GM12801 (cell line): Measurements from ENCODE around the gene HNRNPD.

Source experiments
- CTCF ChIP-seq: IDR thresholded peaks from one replicate; pipeline ENCODE4 v1.5.1; 2011; ENCODE audit warnings: control low read depth; ENCODE audit not compliant: insufficient read length; ENCODE audit errors: extremely low read depth

The HNRNPD gene

GRCh38 chr4:82373816-82374625 is at the start of gene HNRNPD:
HNRNPD (minus strand) TSS chr4:82373991; CDS start chr4:82373678, 313 bp downstream.
- no peak for TF ChIP-seq CTCF

GRCh38 chr4:82422616-82423015 is 48.8 kb upstream of the HNRNPD start:
- TF ChIP-seq CTCF = no peak

GRCh38 chr4:82421796-82422560 is 48.2 kb upstream of the HNRNPD start:
- no peak for TF ChIP-seq CTCF

GRCh38 chr4:82419451-82419850 is 45.7 kb upstream of the HNRNPD start:
- TF ChIP-seq CTCF = no peak

GRCh38 chr4:82415922-82416365 is 42.2 kb upstream of the HNRNPD start:
- TF ChIP-seq CTCF = no peak

- TF ChIP-seq CTCF = no peak
Measured at GRCh38 chr4:82403725-82404124, 29.9 kb upstream of the HNRNPD start.

- TF ChIP-seq CTCF = no peak
Measured at GRCh38 chr4:82402196-82402775, 28.5 kb upstream of the HNRNPD start.
